Right lobe of liver (tissue), 6 donors: ENCODE measurements around the gene GJC3. TPM values are rescaled to one million over a fixed set of nuclear protein-coding genes. Genes with fewer than 3 reads are reported as not detected.
"Not testable (repeated sequence)": the region's sequence is repeated elsewhere in the genome, so short reads cannot be mapped to it uniquely, and the experiment has no call there.

ENCODE experiments used
- ATAC-seq, 4 donors: fragments of 200-7000 bp; cut with Tn5 transposase; one replicate each; pipeline ENCODE4 v1.9.1; 2020; ENCODE audit warnings: mild to moderate bottlenecking in 4 of 4, moderate library complexity in 4 of 4
- DNase-seq, 3 donors: peaks; one replicate each; pipeline ENCODE4 v3.0.0-alpha.2; 2020
- H3K27ac ChIP-seq, 3 donors: fragments of 200-600 bp; one replicate each; pipeline ENCODE4 v1.8.0; 2022
- H3K27me3 ChIP-seq, 2 donors: fragments of 200-600 bp; one replicate each; pipeline ENCODE4 v1.8.0; 2022
- H3K36me3 ChIP-seq, 4 donors: fragments of 200-600 bp; sonication (generic) in 1 of 4; one replicate each; pipeline versions ENCODE4 v1.5.1 to v1.8.0; 2017 to 2022; ENCODE audit warnings: control low read depth in 1 of 4
- H3K4me1 ChIP-seq, 4 donors: fragments of 200-600 bp; sonication (generic) in 1 of 4; one replicate each; pipeline versions ENCODE4 v1.5.1 to v1.8.0; 2017 to 2022; ENCODE audit warnings: control low read depth in 1 of 4
- H3K4me3 ChIP-seq, 3 donors: fragments of 200-600 bp; one replicate each; pipeline ENCODE4 v1.8.0; 2022
- H3K9me3 ChIP-seq, 4 donors: fragments of 200-600 bp; sonication (generic) in 1 of 4; one replicate each; pipeline versions ENCODE4 v1.5.1 to v1.8.0; 2017 to 2022; ENCODE audit warnings: control low read depth in 1 of 4
- CTCF ChIP-seq, 4 donors: fragments of 200-600 bp in 3 of 4; fragments of 450-650 bp in 1 of 4; IDR thresholded peaks; one replicate each; pipeline versions ENCODE4 v1.5.1 to v1.8.0; 2016 to 2022; ENCODE audit warnings: antibody characterized with exemption in 4 of 4, mild to moderate bottlenecking in 2 of 4
- POLR2A ChIP-seq: fragments of 450-650 bp; IDR thresholded peaks from one replicate; pipeline ENCODE4 v1.6.1; 2017; ENCODE audit warnings: antibody characterized with exemption, mild to moderate bottlenecking
- WGBS: methylation state at CpG from one replicate; pipeline ENCODE4 v1.1.6; 2018; ENCODE audit warnings: low coverage, low lambda C conversion rate; ENCODE audit not compliant: insufficient coverage; ENCODE audit errors: missing lambda C conversion rate; 5-methylcytosine and 5-hydroxymethylcytosine counted together
- intact Hi-C, 2 donors: fragments of 100-400 bp; cut with DNase I; formaldehyde crosslinking; loops; one replicate each; pipeline versions ENCODE4 v1.11.2 to v1.14.1; 2022
- total RNA-seq, 6 experiments: library from RNA; depleted of rRNA in 2 of 6; stranded (reverse); fragments of >200 nt in 2 of 6; fragmentation: NEBNext Ultra II Directional in 3 of 6; extraction: Animal tissue kit (Norgen Biotek cat#: 25700) in 3 of 6; gene quantifications; one replicate each; pipeline versions ENCODE4 v1.1.0 to v1.2.4, GENCODE V29; 2016 to 2023
- donor health status: DM: no; HTN: yes; CAD: no.
- donor health status: DM: no; HTN: no; CAD: no.
- donor health status: DM: no; HTN: no; CAD: no.
- donor health status: DM: no; HTN: yes; CAD: no.
- donor health status: DM: no; HTN: yes; CAD: no.

GJC3 gene
- total RNA-seq, 6 experiments from 2014 or later, result 0.17 to 0.86 (median 0.44) TPM

- intact Hi-C loops, result no loop called here
- H3K36me3 ChIP-seq, result peaks cover 3 to 28% (median 11%) of the 10 kb centered on the region in 4 donors
- no peak overlapping the region for H3K4me3 ChIP-seq
- H3K4me1 ChIP-seq, result no peaks in the 10 kb centered on the region
- ATAC-seq (no peak), DNase-seq (no peak)
- no peaks in the 10 kb centered on the region for H3K9me3 ChIP-seq
- TF ChIP-seq CTCF (IDR thresholded peaks at IDR 0.05) (no peak), POLR2A (no peak)
- WGBS, result 84% methylated on average over 5 of the region's 6 CpGs
- H3K27ac ChIP-seq, result no peak overlapping the region
- H3K27me3 ChIP-seq, result no peaks in the 10 kb centered on the region
Observed at GRCh38 chr7:99897322-99898022, 31.9 kb downstream of the GJC3 start.

GRCh38 chr7:99894738-99895137, 34.7 kb downstream of the GJC3 start:
- ATAC-seq, result no peak
- intact Hi-C loops, result no loop called here
- TF ChIP-seq POLR2A, result no peak
- TF ChIP-seq CTCF (IDR thresholded peaks at IDR 0.05), result no peak

GRCh38 chr7:99893280-99893679, 36.1 kb downstream of the GJC3 start:
- no peak for DNase-seq
- intact Hi-C loops, result no loop called here
- TF ChIP-seq POLR2A (no peak), CTCF (IDR thresholded peaks at IDR 0.05) (no peak)
- ATAC-seq, result no peak
- Histone ChIP-seq H3K27ac (no peak overlapping the region), H3K36me3 (peaks cover 0 to 5% (median 0%) of the 10 kb centered on the region in 4 donors), H3K4me3 (no peak overlapping the region), H3K27me3 (no peaks in the 10 kb centered on the region), H3K4me1 (no peaks in the 10 kb centered on the region), H3K9me3 (no peaks in the 10 kb centered on the region)
- WGBS, result 72% methylated on average over 5 of the region's 5 CpGs

More at GRCh38 chr7:99894738-99895137, 34.7 kb downstream of the GJC3 start:
- Histone ChIP-seq H3K4me3 (no peak overlapping the region), H3K36me3 (peaks cover 0 to 5% (median 2%) of the 10 kb centered on the region in 4 donors), H3K27ac (no peak overlapping the region), H3K4me1 (no peaks in the 10 kb centered on the region), H3K27me3 (no peaks in the 10 kb centered on the region), H3K9me3 (no peaks in the 10 kb centered on the region)
- no peak for DNase-seq

GRCh38 chr7:99890348-99890747, 39.1 kb downstream of the GJC3 start:
- H3K9me3 ChIP-seq, H3K36me3 ChIP-seq, H3K4me1 ChIP-seq, H3K27ac ChIP-seq, intact Hi-C loops, DNase-seq, ATAC-seq, H3K27me3 ChIP-seq, H3K4me3 ChIP-seq: not testable (repeated sequence)
- 100% methylated on average over 2 of the region's 2 CpGs for WGBS

GRCh38 chr7:99888366-99888765, 41.1 kb downstream of the GJC3 start:
- no CpG with 5 or more reads among the region's 29 CpGs for WGBS
- H3K27ac ChIP-seq, H3K4me1 ChIP-seq, H3K27me3 ChIP-seq, intact Hi-C loops, H3K36me3 ChIP-seq, H3K9me3 ChIP-seq, H3K4me3 ChIP-seq, ATAC-seq, DNase-seq: not testable (repeated sequence)
